ENCODE data around the gene SUGCT.

SUGCT gene

GRCh38 chr7:40134428-40135316 lies at the start of gene SUGCT, which contains the start of gene MPLKIP (continued):
- no peak for TF ChIP-seq ZNF548 (tag by site-specific recombination; IDR thresholded peaks at IDR 0.05)
- TF ChIP-seq EGR2 (tag by site-specific recombination; IDR thresholded peaks at IDR 0.05; ENCODE audit: low read depth) = no peak
- peak; percentile 75 for TF ChIP-seq ZBTB17 (tag by site-specific recombination; IDR thresholded peaks at IDR 0.05)
- no peak for TF ChIP-seq ZNF239 (tag by site-specific recombination; IDR thresholded peaks at IDR 0.05)
- TF ChIP-seq REST (tag by site-specific recombination; IDR thresholded peaks at IDR 0.05) = 0 out of 2 replicates have a peak, but pooled peaks have one; percentile 43
- TF ChIP-seq ZBTB11 (tag by site-specific recombination; conservative IDR thresholded peaks at IDR 0.05; ENCODE audit: low read depth) = peak; percentile 99
- peak; percentile 95 for TF ChIP-seq ZNF501 (tag by site-specific recombination; IDR thresholded peaks at IDR 0.05)
- TF ChIP-seq ZBTB7A (tag by site-specific recombination; IDR thresholded peaks at IDR 0.05; ENCODE audit: low read depth) = 0 out of 2 replicates have a peak, but pooled peaks have one; percentile 51
- peak; percentile 56 for TF ChIP-seq SETDB1 (IDR thresholded peaks at IDR 0.05; ENCODE audit: insufficient read length, low read length)
- TF ChIP-seq ZNF529 (tag by site-specific recombination; IDR thresholded peaks at IDR 0.05; ENCODE audit: insufficient replicate concordance) = no peak
- peak; percentile 52 for TF ChIP-seq ZSCAN4 (tag by site-specific recombination; IDR thresholded peaks at IDR 0.05)
- no peak for TF ChIP-seq ZNF571 (tag by site-specific recombination; IDR thresholded peaks at IDR 0.05)
- no peak for TF ChIP-seq ZNF248 (tag by site-specific recombination; IDR thresholded peaks at IDR 0.05)
- TF ChIP-seq HOXD13 (CRISPR knock-in tag; IDR thresholded peaks at IDR 0.05; ENCODE audit: borderline replicate concordance) = no peak
- TF ChIP-seq ZNF555 (tag by site-specific recombination; conservative IDR thresholded peaks at IDR 0.05) = no peak
- TF ChIP-seq ZBTB21 (tag by site-specific recombination; IDR thresholded peaks at IDR 0.05) = no peak
- peak; percentile 77; the same call in 1 of the 2 replicates for TF ChIP-seq SALL2 (tag by site-specific recombination; IDR thresholded peaks at IDR 0.05; ENCODE audit: borderline replicate concordance)
- TF ChIP-seq ZNF837 (tag by site-specific recombination; IDR thresholded peaks at IDR 0.05) = no peak
- 0 out of 2 replicates have a peak, but pooled peaks have one; percentile 38 for TF ChIP-seq ZNF626 (tag by site-specific recombination; IDR thresholded peaks at IDR 0.05)
- no peak for TF ChIP-seq ZNF624 (tag by site-specific recombination; IDR thresholded peaks at IDR 0.05)
- no peak for TF ChIP-seq ZNF48 (tag by site-specific recombination; IDR thresholded peaks at IDR 0.05)
- 0 out of 2 replicates have a peak, but pooled peaks have one; percentile 19 for TF ChIP-seq GLI4 (tag by site-specific recombination; IDR thresholded peaks at IDR 0.05)
- no peak for TF ChIP-seq ZNF362 (tag by site-specific recombination; IDR thresholded peaks at IDR 0.05)
- peak; percentile 60; the same call in 1 of the 2 replicates for TF ChIP-seq INSM2 (tag by site-specific recombination; IDR thresholded peaks at IDR 0.05)
- no peak for TF ChIP-seq BCL11A (tag by site-specific recombination; IDR thresholded peaks at IDR 0.05; ENCODE audit: low read depth)
- peak; percentile 45; the same call in 1 of the 2 replicates for TF ChIP-seq ZIC2 (tag by site-specific recombination; IDR thresholded peaks at IDR 0.05)
- no peak for TF ChIP-seq ZNF416 (tag by site-specific recombination; IDR thresholded peaks at IDR 0.05)
- TF ChIP-seq ZNF629 (tag by site-specific recombination; IDR thresholded peaks at IDR 0.05) = peak; percentile 81
- TF ChIP-seq ZNF24 (tag by site-specific recombination; IDR thresholded peaks at IDR 0.05) = peak; percentile 86

Data from HEK293 (cell line).